ENCODE measurements around the gene TRIM62.

DNA sequence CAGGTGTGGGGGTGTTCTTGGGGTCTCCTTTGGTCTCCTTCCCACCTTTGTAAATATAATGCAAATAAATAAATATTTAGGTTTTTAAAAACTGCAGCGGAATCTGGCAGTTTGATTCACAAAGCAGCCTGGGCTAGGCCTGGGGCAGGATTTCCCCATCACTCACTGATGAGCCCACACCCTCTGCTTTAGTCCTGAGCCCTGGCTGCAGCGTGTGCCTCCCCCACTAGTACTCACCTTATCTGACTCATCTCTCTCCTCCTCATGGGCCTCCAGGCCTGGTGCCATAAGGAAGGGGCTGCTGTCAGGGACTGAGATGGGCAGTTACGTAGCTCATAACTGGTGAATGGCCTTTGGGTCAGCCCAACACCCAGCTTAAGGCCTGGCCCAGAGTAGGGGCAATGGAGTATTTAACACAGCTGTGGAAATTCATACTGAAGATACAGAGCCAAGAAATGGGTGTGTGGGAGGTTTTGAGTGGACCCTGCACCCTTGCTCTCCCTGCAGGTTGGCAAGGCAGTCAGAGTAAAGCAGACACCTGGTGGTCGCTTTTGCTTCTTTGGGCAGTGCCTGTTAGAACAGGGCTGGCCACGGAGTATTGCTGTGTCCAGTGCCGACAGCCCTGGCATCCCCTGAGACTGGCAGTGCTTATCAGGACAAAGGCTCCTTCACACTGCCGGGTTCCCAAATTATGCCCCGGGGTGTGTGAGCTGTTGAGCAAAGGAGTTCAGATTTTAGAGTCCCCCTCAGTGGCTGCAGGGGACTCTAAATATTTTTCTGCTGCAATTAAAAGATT, 61.2 kb downstream of the TRIM62 start:
- no peak for TF ChIP-seq CTCF (IDR thresholded peaks at IDR 0.05)
- no peak for TF ChIP-seq POLR2A (IDR thresholded peaks at IDR 0.05)
- TF ChIP-seq POLR2AphosphoS5 (IDR thresholded peaks at IDR 0.05; ENCODE audit: insufficient read depth in 1 of 2, low read depth in 1 of 2): no peak

Measured in vagina (tissue), 2 donors.